H9 (cell line): ENCODE data around the gene FAF1. TPM values are rescaled to one million over a fixed set of nuclear protein-coding genes. Genes with fewer than 3 reads are reported as not detected.
A peak's percentile ranks its signal among the peaks of the same experiment; 100 is the strongest.

ENCODE experiments used
- DNase-seq: peaks from one replicate; pipeline ENCODE4 v3.0.0-alpha.2; 2017
- H2AFZ ChIP-seq: one replicate; pipeline ENCODE4 v1.6.1; 2013; ENCODE audit warnings: mild to moderate bottlenecking, low read length, control low read depth, moderate library complexity
- H2AK5ac ChIP-seq: 2 replicates; pipeline ENCODE4 v1.6.1; 2013; ENCODE audit warnings: low read length, control low read depth, mixed read lengths; ENCODE audit not compliant: insufficient read length
- H2BK120ac ChIP-seq: one replicate; pipeline ENCODE4 v1.6.1; 2013; ENCODE audit warnings: low read depth, mild to moderate bottlenecking, low read length, control low read depth, inconsistent platforms; ENCODE audit not compliant: poor library complexity, severe bottlenecking
- H2BK12ac ChIP-seq: 2 replicates; pipeline ENCODE4 v1.6.1; 2013; ENCODE audit warnings: low read length, control low read depth, mixed read lengths, low read depth; ENCODE audit not compliant: insufficient read length
- H2BK15ac ChIP-seq: 2 replicates; pipeline ENCODE4 v1.6.1; 2013; ENCODE audit warnings: low read depth, low read length, control low read depth
- H2BK20ac ChIP-seq: one replicate; pipeline ENCODE4 v1.6.1; 2013; ENCODE audit warnings: low read depth, mild to moderate bottlenecking, low read length, control low read depth, inconsistent platforms; ENCODE audit not compliant: poor library complexity, severe bottlenecking
- H2BK5ac ChIP-seq: 2 replicates; pipeline ENCODE4 v1.6.1; 2013; ENCODE audit warnings: low read length, control low read depth, mixed read lengths; ENCODE audit not compliant: insufficient read length
- H3K14ac ChIP-seq: 2 replicates; pipeline ENCODE4 v1.6.1; 2013; ENCODE audit warnings: low read length, control low read depth; ENCODE audit not compliant: insufficient read depth
- H3K18ac ChIP-seq: 2 replicates; pipeline ENCODE4 v1.6.1; 2013; ENCODE audit warnings: low read depth, mild to moderate bottlenecking, mixed read lengths, low read length, control low read depth; ENCODE audit not compliant: insufficient read length
- H3K23ac ChIP-seq: 2 replicates; pipeline ENCODE4 v1.6.1; 2013; ENCODE audit warnings: low read length, control low read depth, mixed read lengths, low read depth; ENCODE audit not compliant: insufficient read length
- H3K23me2 ChIP-seq: 2 replicates; pipeline ENCODE4 v1.6.1; 2013; ENCODE audit warnings: low read depth, mild to moderate bottlenecking, mixed read lengths, low read length, control low read depth; ENCODE audit not compliant: insufficient read length, poor library complexity, severe bottlenecking
- H3K27ac ChIP-seq: 2 replicates; pipeline ENCODE4 v1.5.1; 2013; ENCODE audit warnings: low read length, control low read depth, mixed read lengths, low read depth; ENCODE audit not compliant: insufficient read length
- H3K27me3 ChIP-seq: 2 replicates; pipeline ENCODE4 v1.6.1; 2013; ENCODE audit warnings: low read length, control low read depth, inconsistent platforms; ENCODE audit not compliant: insufficient read depth
- H3K4ac ChIP-seq: 2 replicates; pipeline ENCODE4 v1.6.1; 2013; ENCODE audit warnings: low read depth, mild to moderate bottlenecking, control low read depth, inconsistent platforms, low read length, moderate library complexity
- H3K4me1 ChIP-seq: 2 replicates; pipeline ENCODE4 v1.6.1; 2013; ENCODE audit warnings: low read length, control low read depth, inconsistent platforms; ENCODE audit not compliant: insufficient read depth
- H3K4me2 ChIP-seq: 2 replicates; pipeline ENCODE4 v1.6.1; 2013; ENCODE audit warnings: low read length, control low read depth, mixed read lengths; ENCODE audit not compliant: insufficient read length, insufficient read depth
- H3K56ac ChIP-seq: 2 replicates; pipeline ENCODE4 v1.6.1; 2013; ENCODE audit warnings: low read depth, mild to moderate bottlenecking, mixed read lengths, low read length, control low read depth; ENCODE audit not compliant: insufficient read length
- H3K79me1 ChIP-seq: 2 replicates; pipeline ENCODE4 v1.6.1; 2013; ENCODE audit warnings: low read depth, mild to moderate bottlenecking, moderate library complexity, low read length, control low read depth, inconsistent platforms; ENCODE audit not compliant: insufficient read depth, poor library complexity, severe bottlenecking
- H3K79me2 ChIP-seq: 2 replicates; pipeline ENCODE4 v1.6.1; 2013; ENCODE audit warnings: low read length, control low read depth, inconsistent platforms; ENCODE audit not compliant: insufficient read depth
- H3K9ac ChIP-seq: 2 replicates; pipeline ENCODE4 v1.6.1; 2013; ENCODE audit warnings: low read length, control low read depth, mixed read lengths; ENCODE audit not compliant: insufficient read length; ENCODE audit errors: extremely low read depth
- H3K9me3 ChIP-seq: one replicate; pipeline ENCODE4 v1.6.1; 2013; ENCODE audit warnings: low read depth, low read length, inconsistent platforms; ENCODE audit not compliant: control insufficient read depth
- H3T11ph ChIP-seq: one replicate; pipeline ENCODE4 v1.6.1; 2013; ENCODE audit warnings: mild to moderate bottlenecking, low read length, control low read depth, inconsistent platforms
- H4K20me1 ChIP-seq: one replicate; pipeline ENCODE4 v1.6.1; 2013; ENCODE audit not compliant: control insufficient read depth, insufficient read length, insufficient read depth
- H4K5ac ChIP-seq: 2 replicates; pipeline ENCODE4 v1.6.1; 2013; ENCODE audit warnings: low read depth, mild to moderate bottlenecking, mixed read lengths, low read length, control low read depth; ENCODE audit not compliant: insufficient read length
- H4K8ac ChIP-seq: replicated peaks from 2 replicates; pipeline ENCODE4 v1.6.1; 2013; ENCODE audit warnings: low read length, control low read depth, mixed read lengths, low read depth; ENCODE audit not compliant: insufficient read length
- H4K91ac ChIP-seq: 2 replicates; pipeline ENCODE4 v1.6.1; 2013; ENCODE audit warnings: low read depth, mild to moderate bottlenecking, moderate library complexity, mixed read lengths, low read length, control low read depth; ENCODE audit not compliant: insufficient read length
- H3K27ac Mint-ChIP-seq, 3 experiments: 2 replicates in 2 of 3; 3 replicates in 1 of 3; pipeline ENCODE4 v1.8.0; 2020 to 2021; ENCODE audit warnings: mixed read lengths in 3 of 3, mild to moderate bottlenecking in 1 of 3, moderate library complexity in 1 of 3
- H3K27me3 Mint-ChIP-seq: 2 replicates; pipeline ENCODE4 v1.8.0; 2021; ENCODE audit warnings: low read depth, mild to moderate bottlenecking, moderate library complexity, mixed read lengths
- H3K36me3 Mint-ChIP-seq, 3 experiments: 2 replicates in 2 of 3; 3 replicates in 1 of 3; pipeline ENCODE4 v1.8.0; 2020 to 2021; ENCODE audit warnings: low read depth in 3 of 3, mixed read lengths in 3 of 3; ENCODE audit not compliant: insufficient read depth in 1 of 3
- H3K4me1 Mint-ChIP-seq, 2 experiments: 2 replicates each; pipeline ENCODE4 v1.8.0; 2020; ENCODE audit warnings: mixed read lengths in 2 of 2
- H3K4me3 Mint-ChIP-seq, 2 experiments: 2 replicates in 1 of 2; 3 replicates in 1 of 2; pipeline ENCODE4 v1.8.0; 2020 to 2021; ENCODE audit warnings: mild to moderate bottlenecking in 2 of 2, mixed read lengths in 2 of 2, moderate library complexity in 1 of 2
- H3K9me3 Mint-ChIP-seq, 2 experiments: 2 replicates in 1 of 2; 3 replicates in 1 of 2; pipeline ENCODE4 v1.8.0; 2020; ENCODE audit warnings: mild to moderate bottlenecking in 2 of 2, mixed read lengths in 2 of 2, moderate library complexity in 1 of 2
- CTCF ChIP-seq: fragments of 200-600 bp; sonication (generic); conservative IDR thresholded peaks from 3 replicates; pipeline ENCODE4 v1.8.0; 2021; ENCODE audit warnings: antibody characterized with exemption, mild to moderate bottlenecking
- WGBS: extraction: QIAGEN DNeasy Blood & Tissue Kit; methylation state at CpG from one replicate; pipeline ENCODE4 v1.1.7; 2013; ENCODE audit warnings: missing lambda C conversion rate, low lambda C conversion rate, mixed read lengths; ENCODE audit not compliant: insufficient read length; ENCODE audit errors: extremely low coverage; 5-methylcytosine and 5-hydroxymethylcytosine counted together
- total RNA-seq: library from RNA; stranded (reverse); gene quantifications from 2 replicates; pipeline ENCODE4 v1.2.1, GENCODE V29; 2021

The FAF1 gene
- total RNA-seq, 1 experiment from 2014 or later = 60.8 TPM

- no peak overlapping the region for H3K56ac ChIP-seq
- no peak overlapping the region for H2AK5ac ChIP-seq
- no peaks in the 10 kb centered on the region for H3K79me2 ChIP-seq
- no peak overlapping the region for H2BK5ac ChIP-seq
- DNase-seq = no peak
- H2BK120ac ChIP-seq = no peak overlapping the region
- no peak overlapping the region for H4K8ac ChIP-seq
- WGBS = no CpG with 5 or more reads among the region's 2 CpGs
- H4K91ac ChIP-seq = no peak overlapping the region
- no peaks in the 10 kb centered on the region for H3K4me1 ChIP-seq
- H3K79me1 ChIP-seq = peaks cover 3% of the 10 kb centered on the region
- H2BK15ac ChIP-seq = no peak overlapping the region
- H3K23ac ChIP-seq = no peak overlapping the region
- no peak overlapping the region for H3T11ph ChIP-seq
- Mint-ChIP-seq H3K36me3 (no peaks in the 10 kb centered on the region; a peak in 1 of 7 replicates), H3K4me3 (no peak overlapping the region), H3K27me3 (no peaks in the 10 kb centered on the region), H3K9me3 (no peaks in the 10 kb centered on the region), H3K27ac (no peak overlapping the region), H3K4me1 (no peaks in the 10 kb centered on the region)
- H3K9ac ChIP-seq = no peak overlapping the region
- no peak overlapping the region for H2AFZ ChIP-seq
- H3K4ac ChIP-seq = no peak overlapping the region
- no peak overlapping the region for H3K18ac ChIP-seq
- H2BK12ac ChIP-seq = no peak overlapping the region
- no peaks in the 10 kb centered on the region for H3K23me2 ChIP-seq
- no peaks in the 10 kb centered on the region for H4K20me1 ChIP-seq
- H3K27ac ChIP-seq = no peak overlapping the region
- H3K14ac ChIP-seq = no peak overlapping the region
- TF ChIP-seq CTCF = peak; percentile 83
- H3K27me3 ChIP-seq = no peaks in the 10 kb centered on the region
- H2BK20ac ChIP-seq = no peak overlapping the region
- H3K9me3 ChIP-seq = no peaks in the 10 kb centered on the region
- no peak overlapping the region for H4K5ac ChIP-seq
- H3K4me2 ChIP-seq = no peak overlapping the region
Measured at GRCh38 chr1:50774759-50775351, 185.2 kb downstream of the FAF1 start.
